Fibroblast of the conjunctiva (primary cell): Measurements from ENCODE around the gene WDR75.

Experiments used
- DNase-seq: peaks from one replicate; pipeline ENCODE4 v3.0.0-alpha.2; 2010; ENCODE audit warnings: low read depth

The WDR75 gene

DNA sequence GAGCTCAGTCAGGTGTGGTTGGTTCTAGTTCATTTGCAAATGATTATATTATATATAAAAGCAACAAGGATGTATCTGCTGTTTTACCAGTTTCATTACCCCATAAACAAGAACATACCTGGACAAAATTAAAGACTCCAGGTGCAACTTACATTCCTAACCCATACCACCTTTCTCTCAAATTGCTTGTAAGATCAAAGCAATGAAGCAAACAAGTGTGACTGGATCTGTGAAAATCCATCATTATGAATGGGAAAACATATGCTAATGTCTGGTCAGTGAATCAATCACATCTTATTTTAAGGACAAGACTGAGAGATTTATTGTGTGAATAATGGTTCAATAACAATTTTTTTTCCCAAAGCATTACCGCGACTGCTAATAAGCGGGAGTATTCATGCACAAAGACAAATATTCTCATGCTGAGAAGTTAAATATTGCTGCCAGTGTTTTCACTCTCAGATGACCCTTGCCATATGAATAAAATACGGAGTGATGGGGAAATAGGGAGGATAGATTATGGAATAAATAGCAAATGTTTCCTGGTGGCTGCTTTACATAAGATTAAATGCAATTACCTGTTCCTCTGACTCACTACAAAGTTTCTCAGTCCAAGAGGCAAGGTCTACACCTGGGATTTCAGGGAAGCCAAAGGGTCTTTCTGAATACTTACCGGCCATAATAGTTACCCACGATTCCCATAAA lies 59.3 kb downstream of the WDR75 start:
- DNase-seq, result no peak

DNA sequence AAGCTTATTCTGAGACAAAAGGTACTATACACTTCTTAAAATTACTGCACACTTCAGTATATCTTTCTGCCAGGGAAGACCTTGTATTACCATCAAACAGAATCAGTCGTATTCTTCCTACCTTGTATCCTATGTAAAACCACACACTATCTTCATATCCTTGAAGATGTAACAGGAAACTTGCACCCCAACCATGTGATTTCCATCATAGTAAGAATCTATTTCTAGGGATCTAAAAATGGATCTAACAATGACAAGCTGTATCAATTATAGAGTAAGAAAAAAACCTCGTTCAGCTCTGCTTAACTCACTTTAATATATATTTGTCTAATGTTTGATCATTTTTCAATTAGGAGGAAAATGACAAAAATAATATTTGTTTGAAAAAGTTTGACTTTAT lies 60.2 kb downstream of the WDR75 start:
- DNase-seq, result no peak

DNA sequence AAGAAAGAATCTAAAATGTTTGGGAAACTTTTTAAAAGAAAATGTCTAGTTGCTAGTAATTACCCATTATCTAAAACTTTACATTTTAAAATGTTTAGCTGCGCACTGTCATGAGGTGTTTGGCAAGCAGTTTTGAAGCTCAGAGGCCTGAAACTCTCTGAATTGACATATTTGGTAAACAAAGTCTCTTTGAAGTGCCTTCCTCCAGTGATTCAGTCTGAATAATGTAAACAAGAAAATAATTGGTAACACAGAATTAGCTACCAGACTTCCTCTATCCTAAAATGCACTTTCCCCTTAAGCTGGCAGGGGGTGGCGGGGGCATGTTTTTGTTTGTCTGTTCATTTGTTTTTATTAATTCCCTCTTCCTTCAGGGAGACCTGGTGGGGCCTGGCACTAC lies 61.4 kb downstream of the WDR75 start:
- DNase-seq, result no peak

DNA sequence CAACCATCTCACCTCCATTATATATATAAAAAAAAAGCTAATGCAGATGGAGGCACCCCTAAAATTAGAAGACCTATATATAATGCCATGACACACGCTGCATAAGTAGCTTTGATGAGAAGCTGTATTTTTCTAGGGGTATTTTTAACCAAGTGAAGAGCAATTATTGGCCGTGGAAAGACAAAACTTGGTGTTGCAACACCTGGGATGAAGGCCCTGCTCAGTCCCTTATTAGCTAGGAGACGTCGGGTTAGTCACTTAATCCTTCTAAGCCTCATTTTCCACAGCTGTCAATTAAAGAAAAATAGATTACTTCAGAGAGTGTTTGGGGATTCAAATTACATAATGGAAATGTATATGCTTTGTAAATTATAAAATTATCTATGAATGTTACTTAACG lies 63.0 kb downstream of the WDR75 start:
- no peak for DNase-seq

DNA sequence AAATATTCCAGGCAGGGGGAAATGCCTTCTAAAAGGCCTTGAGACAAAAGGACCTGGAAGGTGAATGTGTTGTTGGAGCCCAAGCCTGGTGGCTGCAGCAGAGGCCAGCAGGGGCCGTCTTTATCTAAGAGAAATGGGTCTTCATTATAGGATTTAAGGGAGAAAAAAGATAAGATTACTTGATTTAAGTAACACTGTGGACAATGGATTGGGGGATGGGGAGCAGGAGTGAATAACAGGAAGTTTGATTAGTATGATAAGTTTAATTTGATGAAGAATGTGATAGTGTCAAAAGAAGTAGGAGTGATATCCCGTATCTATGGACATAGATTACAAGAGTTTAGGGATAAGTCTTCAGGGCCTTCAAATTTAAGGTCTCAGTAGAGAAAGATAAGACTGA lies 64.2 kb downstream of the WDR75 start:
- no peak for DNase-seq

DNA sequence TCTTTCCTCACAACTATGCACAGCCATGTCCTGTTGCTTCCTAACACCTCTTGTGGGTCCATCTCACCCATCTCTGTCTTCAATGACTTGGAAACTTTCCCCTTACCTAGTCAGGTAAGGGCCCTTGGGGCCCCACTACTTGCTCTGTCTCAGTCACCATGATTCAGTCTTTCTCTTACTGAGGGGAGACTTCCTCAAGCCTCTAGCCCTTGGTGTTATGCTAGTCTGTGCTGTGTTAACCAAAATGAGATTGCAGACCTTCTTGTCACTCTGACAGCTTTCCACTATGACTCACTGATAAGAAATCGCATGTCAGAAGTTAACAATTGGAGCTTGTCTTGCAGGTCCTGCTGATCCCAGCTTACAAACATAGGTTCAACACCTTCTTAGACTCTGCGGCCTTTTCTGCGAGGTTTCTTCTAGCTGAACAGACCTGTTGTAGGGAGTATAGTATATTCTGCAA lies 65.3 kb downstream of the WDR75 start:
- no peak for DNase-seq

DNA sequence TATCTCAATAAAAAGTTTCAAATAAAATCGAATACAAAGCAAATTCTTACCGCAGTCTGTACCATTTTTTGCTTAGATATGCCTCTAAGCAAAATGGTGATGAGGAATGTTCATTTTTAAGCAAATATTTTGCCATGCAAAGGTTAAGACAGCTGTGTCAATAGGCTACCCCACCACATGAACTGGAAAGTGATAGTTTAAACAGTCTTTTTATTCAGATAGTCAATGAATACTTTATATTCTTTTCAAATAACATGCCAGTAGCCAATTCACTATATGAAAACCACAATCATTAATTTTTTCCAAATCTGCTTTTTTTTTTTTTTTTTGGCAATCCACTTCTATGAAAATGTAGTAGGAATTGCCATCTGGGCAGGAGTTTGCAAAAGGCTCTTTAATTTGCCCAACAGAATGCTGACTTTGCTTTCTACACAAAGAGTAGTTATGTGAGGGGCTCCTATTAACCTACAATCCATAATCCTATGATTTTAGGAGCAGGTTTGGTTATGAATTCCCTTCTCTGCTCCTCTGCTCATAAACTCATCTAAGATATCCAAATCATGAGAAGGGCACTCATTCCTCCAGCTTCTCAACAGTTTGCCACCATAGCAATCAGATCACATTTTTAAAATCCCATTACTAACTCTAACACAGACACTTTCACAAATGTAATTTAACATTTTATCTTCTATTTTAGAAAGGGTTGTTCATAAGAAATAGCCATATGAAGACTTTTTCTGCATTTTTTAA lies 70.1 kb downstream of the WDR75 start:
- no peak for DNase-seq

DNA sequence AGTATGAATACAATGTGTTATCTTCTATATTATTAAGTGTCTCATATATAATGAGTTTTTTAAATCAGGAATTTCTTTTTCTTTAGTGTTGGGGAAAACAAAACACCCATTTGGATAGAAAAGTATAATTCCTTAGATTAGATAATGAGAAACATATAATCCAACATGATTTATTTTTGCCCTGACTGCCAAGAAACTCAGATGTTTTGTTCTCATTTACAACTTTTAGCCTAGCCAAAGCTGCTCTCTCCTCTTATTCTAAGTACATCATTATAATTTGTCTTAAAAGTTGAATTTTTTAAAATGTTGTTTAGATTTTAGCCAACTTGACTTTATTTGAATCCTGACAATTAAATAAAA lies 70.7 kb downstream of the WDR75 start:
- DNase-seq, result no peak

DNA sequence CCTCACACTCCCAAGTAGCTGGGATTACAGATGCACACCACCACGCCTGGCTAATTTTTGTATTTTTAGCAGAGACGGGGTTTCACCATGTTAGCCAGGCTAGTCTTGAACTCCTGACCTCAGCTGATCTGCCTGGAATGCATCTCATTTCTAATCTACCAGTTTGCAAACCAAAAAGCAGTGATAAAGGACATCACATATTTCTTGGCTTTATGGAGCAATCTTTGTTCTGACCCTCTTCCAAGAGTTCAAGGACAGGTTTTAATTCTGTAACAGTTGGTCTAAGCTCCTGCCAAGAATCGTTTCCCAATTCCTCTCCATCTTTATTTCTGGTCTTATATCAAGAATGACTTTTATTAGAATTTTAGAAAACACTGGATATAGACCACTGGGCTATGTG lies 71.6 kb downstream of the WDR75 start:
- DNase-seq, result no peak

DNA sequence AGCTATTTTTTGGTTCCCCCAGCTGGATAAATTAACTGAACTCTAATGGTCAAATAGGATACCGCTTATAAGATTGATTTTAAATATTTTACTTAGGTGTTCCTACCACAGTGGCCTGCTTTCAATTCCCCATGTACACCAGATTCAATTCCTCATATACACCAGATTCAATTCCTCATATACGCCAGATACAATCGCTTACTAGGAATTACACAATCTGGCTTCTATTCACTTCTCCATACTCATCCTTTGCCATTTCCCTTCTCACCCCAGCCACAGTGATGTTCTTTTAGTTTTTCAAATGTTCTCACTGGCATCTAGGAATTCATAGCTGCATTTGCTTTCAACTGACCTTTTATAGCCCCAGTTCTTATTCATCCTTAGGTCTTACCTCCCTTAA lies 72.8 kb downstream of the WDR75 start:
- no peak for DNase-seq

DNA sequence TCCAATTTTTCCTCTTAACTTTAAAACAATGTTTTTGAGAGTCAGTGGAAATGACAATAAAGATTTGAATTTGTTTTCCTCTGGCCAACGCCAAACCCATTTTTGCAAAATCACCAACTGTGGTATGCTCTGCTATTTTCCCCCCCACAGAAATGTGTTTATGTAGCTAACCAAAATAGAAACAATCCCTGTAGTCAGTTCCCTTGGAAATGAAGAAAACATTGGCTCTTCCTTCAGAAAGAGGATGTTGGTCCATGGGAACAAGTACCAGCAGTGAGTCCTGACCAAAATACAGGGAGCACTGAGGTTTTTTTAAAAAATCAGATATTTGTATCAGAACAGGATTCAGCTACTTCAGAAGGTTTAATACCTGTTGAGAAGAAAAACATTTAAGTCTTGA lies 74.0 kb downstream of the WDR75 start:
- DNase-seq, result no peak

DNA sequence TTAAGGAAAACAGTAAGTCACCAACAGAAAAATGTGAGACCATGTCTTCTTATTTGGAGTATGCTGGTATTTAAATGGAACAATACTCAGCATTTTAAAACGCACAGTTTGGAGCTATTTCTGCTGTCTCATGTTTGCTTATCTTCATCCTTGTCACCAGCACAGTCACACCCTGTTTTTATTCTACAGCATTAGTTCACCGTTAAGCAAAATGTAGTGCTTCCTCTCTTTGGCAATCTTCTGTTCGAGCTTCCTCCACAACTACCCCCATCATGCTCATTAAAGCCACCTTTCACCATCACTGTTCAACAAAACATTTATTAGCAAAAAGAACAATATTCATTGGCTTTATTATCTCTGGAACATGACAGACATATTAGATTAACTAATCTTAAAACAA lies 75.3 kb downstream of the WDR75 start:
- DNase-seq, result no peak

DNA sequence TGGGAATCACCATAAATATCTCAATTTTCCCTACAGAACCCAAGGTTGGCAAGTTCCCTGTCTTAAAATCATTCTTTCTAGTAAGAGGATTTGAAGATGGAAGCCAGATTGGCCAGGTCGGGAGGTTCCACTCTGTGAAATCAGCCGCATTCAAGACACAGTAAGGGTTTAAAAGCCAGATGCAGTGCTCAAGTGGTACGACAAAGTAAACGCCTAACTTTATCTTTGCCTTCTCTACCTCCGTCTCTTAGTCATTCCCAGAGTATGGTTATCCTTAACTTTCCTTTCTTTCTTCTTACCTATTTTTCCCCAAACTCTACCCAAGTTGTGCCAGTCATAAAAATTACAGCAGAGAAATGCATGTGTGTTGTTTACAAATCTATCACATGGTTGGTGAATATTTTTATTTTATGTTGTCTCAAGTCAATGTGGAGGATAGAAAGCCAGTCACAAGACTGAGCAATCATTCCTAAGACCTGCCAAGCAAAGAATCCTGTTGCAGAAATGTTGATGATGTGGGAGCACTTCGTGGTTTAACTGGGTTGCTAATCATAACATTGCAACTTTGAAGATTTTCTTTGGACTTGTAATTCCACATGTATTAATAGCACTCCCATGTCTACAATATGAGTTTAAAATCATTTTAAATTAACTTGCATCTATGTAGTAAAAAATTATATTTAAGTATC lies 76.7 kb downstream of the WDR75 start:
- DNase-seq, result no peak

DNA sequence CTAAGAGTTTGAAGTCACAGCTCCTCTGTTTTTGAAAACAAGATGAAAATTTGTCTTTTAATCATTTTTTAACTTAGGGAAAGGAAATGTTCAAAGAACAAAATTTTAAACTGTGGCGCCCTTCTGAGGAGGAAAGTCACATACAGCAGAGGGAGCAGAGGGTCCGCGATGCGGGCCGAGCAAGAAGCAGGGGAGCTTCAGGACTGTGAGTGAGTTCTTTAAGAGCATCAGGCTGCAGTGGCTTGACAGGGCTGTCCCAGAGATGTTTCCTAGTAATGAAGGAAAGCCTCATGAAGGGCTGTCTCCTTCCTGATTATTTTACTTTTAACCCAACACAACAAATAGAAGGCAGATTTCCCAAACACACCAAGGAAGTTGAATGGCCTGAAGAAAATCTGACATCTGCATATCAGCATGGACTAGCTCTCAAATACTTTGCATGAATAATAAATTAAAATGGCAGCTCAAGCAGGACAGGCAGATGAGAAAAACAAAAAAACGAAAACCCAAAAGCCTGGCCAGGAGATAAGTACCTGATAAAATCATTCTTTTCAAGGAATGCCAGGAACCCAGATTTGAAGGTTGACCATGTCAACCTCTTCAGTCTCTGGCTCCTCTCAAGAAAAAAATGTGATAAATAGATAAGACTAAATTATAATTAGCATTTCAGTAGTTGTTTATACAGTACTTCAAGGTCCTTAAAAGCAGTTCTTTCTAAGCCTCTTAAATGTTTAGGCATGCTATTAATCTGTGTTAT lies 78.5 kb downstream of the WDR75 start:
- no peak for DNase-seq

DNA sequence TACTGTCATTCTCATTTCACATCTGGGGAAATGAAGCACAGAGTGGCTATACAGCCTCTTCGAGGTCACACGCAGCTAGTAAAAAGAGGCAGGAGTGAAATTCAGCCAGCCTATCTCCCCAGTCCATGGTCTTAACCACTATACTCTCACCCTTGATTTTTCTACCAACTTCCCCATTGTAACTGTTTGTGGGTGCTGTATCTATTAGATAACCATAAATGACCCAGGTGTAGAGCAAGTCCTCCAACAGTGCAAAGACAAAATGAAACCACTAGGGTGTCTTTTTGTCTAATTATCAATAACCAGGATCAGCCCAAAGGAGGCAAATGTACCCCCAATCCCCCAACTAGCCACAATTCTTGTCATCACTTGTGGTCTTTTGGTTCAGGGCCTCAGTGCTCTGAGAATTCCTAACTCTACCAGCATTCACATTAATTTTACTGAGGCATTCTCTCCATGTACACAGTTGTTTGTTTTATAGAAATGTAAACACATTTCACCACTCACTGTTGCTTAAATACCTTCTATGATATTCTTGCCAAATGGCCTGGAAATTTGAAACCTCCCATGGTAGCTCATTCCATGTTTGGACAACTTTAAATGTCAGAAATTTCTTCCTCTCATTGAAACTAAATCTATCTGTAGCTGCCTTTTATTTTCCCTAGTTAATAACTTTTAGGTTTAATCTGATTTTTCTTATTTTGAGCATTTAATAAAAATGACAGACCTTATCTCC lies 80.6 kb downstream of the WDR75 start:
- DNase-seq, result no peak

DNA sequence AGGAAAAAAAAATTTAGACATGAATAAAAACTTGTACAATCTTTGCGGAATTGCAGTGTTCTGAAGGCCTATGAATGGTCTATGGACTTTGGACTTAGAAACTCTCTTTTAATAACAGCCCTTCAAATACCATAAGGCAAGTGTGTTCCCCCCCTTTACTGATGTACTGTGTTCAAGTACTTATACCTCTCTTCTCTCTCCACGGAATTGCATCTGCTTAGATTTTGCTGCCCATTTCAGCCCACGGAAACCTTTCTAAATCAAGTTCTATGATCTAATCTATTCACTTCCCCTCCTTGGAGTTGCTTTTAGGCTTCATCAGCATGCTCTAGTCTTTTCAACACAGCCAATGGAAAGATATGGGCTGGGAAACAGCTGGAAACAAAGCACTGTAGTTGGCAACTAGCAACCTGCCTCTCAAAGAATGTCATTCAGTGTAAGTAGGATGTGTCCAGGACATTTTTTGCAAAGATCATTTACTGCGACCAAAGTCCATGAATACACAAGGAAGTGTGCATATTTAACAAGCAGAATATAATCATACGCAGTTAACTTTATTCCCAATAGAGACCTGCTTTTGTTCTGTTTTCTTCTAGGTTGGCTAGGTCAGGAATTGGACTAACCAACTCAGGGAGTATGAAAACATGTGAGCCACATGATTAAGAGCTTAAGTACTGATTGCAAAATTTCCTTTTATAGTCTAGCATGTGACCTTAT lies 81.3 kb downstream of the WDR75 start:
- DNase-seq, result no peak

DNA sequence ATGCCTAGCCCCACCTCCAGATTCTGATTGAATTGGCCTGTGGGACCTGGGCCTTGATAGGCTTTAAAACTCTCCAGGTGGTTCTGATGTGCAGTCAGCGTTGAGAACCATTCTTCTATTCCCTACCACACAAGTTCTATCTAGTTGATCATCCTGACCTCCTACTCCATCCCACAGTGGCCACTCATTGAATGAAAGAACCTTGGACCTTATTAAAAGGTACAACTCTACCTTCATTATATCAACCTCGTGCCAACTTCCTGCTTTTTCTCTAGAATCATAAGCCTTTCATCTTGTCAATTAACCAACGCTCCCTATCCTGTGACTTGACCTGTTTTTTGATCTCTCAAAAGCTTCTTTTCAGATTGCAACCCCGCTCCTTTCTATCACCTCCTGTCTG lies 83.5 kb downstream of the WDR75 start:
- no peak for DNase-seq
